ENCODE results near the gene MAML2.

The MAML2 gene

DNA sequence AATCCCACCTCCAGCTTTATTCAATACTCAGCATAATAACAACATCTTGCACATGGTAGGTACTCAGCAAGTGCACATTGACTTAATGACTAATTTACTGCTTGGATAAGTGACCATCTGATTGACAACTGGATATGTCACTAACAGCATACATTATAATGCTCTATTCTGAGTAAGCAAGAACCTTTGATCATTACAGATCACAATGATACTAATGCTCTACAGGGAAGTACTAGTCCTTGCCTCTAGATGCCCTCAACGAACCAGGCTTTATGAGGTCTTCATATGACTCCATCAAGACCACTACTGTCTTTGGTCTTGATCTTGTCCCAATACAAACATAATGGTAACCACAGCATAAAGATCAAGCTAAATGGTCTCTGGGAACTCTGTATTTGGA lies 251.5 kb downstream of the MAML2 start:
- peak; percentile 54 for DNase-seq

DNA sequence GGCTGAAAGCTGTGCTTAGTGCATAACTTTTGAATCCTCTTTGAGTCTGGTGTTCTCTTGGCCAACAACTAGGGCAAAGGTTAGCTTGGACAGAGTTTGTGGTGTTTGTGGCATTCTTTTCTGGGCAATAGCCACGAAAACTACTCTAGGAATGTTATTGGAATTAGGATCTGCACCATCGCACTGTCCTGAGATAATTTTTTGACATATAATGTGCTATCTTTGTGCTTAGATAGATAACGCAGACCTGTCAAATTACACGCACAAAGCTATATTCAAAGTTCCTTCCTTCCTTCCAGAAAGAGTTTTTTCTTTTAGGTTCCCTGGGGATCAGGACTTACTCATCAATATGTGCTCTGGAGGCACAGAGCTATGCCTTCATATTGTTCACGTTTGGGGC lies 252.3 kb downstream of the MAML2 start:
- DNase-seq: no peak

DNA sequence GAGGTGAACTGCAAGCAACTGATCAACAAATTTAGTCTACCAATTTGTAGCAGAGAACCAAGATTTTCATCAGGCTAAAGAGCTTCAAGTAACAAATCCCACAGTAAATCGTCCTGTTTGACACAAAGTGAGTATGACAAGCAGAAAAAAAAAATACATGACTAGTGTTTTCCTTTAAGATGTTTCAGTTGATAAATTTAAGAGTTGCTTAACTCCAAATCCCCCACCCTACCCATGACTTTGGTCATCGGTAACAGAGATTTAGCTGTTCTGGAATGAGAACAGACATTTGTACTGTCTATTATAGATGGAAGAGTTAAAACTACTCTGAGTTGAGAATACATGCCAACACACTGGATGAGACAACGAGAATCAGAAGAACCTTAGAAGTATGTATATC lies 254.1 kb downstream of the MAML2 start:
- DNase-seq: no peak

DNA sequence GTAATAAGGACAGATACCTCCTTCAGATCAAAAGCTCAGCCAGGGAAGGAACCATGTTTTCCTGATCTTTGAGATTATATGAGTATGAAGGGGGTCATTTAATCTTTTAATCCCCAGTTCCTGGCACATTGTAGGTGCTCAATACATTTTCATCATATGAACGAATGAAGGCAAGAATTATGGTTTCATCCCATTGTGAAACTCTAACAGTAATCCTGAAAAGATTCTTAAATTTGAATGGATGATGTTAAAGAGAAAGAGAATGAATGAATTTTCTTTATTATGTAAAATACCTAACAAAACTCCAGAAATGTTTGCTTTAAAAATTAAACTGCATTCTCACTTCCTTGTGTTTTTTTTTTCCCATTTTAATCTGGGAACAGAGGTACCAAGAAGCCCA lies 256.9 kb downstream of the MAML2 start:
- DNase-seq: no peak

- DNase-seq: no peak
Observed at GRCh38 chr11:96085319-96085930, 257.6 kb downstream of the MAML2 start.

- DNase-seq: no peak
Observed at GRCh38 chr11:96084610-96085318, 258.2 kb downstream of the MAML2 start.

- no peak for DNase-seq
Observed at GRCh38 chr11:96082936-96083335, 260.1 kb downstream of the MAML2 start.

GRCh38 chr11:96082002-96082899 lies 260.7 kb downstream of the MAML2 start:
- DNase-seq: no peak

- no peak for DNase-seq
Observed at GRCh38 chr11:96081561-96081960, 261.4 kb downstream of the MAML2 start.

- no peak for DNase-seq
Observed at GRCh38 chr11:96079691-96080090, 263.3 kb downstream of the MAML2 start.

- DNase-seq: no peak
Observed at GRCh38 chr11:96075532-96075959, 267.4 kb downstream of the MAML2 start.

DNA sequence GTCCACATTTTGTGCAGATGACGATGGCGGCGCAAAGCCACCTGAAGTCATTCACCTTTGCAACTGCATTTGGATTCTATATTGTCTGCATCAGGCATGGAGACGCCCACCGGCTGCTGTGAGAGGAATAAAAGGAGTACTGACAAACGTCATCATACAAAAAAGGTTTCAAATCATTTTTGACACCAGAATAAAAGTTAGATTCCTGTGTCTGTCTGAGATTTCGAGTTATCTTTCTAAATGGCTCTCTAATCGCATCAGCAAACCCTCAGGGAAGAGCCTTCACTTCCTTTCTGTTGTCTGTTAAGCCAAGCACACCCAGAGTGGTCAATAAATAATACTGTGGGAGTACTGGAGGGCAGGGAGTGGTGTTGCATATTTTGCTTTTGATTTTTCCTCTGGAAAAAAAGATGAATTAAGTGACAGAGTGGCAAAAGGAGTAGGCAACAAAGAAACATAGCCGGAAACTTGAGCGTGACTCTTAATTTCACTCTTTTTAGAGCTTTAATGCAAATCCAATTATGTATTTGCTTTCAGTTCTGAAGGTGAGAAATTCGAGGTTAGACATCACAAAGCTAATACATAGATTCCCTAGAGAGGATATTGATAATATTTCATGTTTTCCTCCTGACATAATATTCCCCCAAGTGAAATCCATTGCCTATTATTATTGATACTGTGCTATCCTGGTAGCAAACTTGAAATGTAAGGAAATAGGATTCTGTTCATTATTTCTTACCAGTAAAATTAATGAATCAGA lies 268.3 kb downstream of the MAML2 start:
- no peak for DNase-seq

DNA sequence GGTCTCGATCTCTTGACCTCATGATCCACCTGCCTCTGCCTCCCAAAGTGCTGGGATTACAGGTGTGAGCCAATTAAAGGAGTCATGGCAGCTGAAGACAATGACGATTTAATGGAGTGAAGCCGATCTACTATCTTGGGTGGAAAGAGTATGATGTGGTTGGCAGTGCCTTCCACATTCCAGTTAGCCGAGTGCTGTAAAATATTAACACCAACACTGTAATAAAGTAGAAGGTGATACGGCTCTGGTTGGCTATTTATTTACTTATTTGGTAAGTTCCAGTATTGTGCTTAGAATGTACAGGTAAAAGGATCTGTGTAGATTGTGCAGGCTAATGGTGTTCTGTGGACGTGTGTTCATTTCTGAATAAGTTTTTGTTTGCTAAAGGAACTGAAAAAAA lies 269.5 kb downstream of the MAML2 start:
- no peak for DNase-seq

DNA sequence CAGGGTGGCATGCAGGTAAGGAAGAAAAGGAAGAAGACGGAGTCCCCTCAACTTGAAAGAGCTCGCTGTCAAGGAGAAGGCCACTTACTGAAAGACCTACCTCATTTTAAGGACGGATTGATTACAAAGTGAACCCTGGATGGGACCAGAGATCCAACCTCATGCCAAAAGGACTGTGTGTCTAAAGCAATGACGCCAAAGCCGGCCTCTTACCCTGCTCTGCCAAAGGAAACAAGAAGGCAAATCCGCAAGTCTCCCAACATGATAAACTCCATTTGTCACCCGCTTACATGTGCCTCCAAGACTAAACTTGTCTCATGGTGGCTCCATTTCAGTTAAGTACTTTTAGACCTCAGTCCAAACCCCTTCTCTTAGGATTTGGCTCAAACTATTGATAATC lies 270.4 kb downstream of the MAML2 start:
- DNase-seq: no peak

- DNase-seq: no peak
Observed at GRCh38 chr11:96070453-96070852, 272.5 kb downstream of the MAML2 start.

- no peak for DNase-seq
Observed at GRCh38 chr11:96067160-96067559, 275.8 kb downstream of the MAML2 start.

DNA sequence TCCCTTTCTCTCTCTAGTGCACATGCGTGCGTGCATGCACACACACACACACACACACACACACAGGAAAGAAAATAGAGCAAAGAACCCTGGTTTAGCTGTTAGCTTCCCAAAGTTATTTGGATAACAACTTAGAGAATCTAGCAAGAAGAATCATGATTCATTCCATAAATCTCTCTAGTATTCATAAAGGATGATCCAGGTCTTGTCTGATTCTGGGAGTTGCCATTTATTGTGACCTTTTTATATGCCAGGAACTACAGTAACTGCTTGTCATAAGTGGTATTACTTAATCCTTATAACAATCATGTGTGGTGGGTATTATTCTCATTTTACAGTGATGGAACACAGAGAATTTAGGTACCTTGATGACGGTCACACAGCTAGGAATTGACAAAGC lies 277.6 kb downstream of the MAML2 start:
- DNase-seq: no peak

DNA sequence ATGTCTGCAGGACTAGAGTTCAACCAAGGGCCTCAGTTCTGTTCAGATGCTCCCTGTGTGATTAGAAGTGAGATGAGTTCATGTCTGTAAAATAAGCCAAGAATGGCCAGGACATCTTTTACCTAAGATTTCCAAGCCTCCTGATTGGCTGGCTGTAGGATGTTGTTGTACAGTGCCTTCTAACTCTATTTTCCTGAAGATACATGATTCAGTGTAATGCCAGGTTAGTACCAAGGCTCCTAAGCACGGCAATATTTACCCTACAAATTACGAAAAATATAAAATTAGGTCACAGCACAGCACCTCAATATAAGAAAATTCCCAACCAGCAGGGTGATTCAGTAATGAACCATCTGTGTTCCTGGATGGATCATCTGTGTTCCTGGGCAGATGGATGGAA lies 279.1 kb downstream of the MAML2 start:
- DNase-seq: no peak

- DNase-seq: no peak
Observed at GRCh38 chr11:96063053-96063452, 279.9 kb downstream of the MAML2 start.

- peak; percentile 14 for DNase-seq
Observed at GRCh38 chr11:96062134-96062533, 280.9 kb downstream of the MAML2 start.

DNA sequence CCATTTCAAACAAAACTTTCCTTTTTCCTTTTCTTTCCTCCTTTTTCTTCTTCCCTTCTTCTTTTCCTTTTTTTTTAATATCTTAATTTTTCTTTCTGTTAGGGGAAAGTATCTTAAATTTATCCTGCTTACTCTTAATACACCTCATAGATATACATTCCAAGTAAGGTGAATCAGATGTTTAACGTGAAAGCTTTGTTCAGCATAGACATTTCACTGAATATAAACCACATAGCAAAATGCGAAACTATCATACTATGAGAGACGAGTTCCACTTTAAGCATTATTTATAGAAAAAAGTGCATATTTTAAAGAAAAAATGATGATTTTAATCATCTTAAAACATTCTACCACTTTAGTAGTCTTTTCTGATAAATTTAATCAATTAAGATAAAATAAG lies 281.3 kb downstream of the MAML2 start:
- no peak for DNase-seq

GRCh38 chr11:96061069-96061468 lies 281.9 kb downstream of the MAML2 start:
- DNase-seq: no peak

DNA sequence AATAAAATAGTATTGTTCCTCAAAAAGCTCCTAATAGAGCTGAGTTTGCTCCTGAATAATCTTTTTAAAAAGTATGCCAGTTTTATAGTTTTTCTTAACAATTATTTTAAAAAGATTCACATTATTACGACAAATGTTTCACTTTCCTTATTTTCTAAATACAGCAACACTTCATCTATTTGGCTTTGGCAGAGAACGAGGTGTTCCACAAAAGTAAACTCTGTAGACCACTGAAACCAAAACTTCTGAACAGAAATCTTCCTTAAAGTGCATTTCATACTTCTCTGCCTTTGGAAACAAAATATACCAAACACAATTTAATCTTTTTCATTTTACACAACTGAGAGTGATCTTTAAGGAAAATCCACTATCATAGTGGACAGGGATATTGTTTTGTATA lies 285.5 kb downstream of the MAML2 start:
- DNase-seq: no peak
